GM19099 (cell line): ENCODE measurements around the gene DIS3L2.

ENCODE experiments used
- POLR2A ChIP-seq: IDR thresholded peaks from 3 replicates; pipeline ENCODE4 v1.6.1; 2011; ENCODE audit warnings: low read depth; ENCODE audit not compliant: insufficient read length; ENCODE audit errors: extremely low read depth

Gene DIS3L2

GRCh38 chr2:231961349-231962166 lies at the start of gene DIS3L2:
Gene DIS3L2 (plus strand): TSS chr2:231961713. CDS start chr2:232014928, 53,215 bp downstream.
- peak; percentile 72 for TF ChIP-seq POLR2A

GRCh38 chr2:231914077-231914690 lies 47.3 kb upstream of the DIS3L2 start:
- TF ChIP-seq POLR2A = no peak

- no peak for TF ChIP-seq POLR2A
Observed at GRCh38 chr2:231917280-231918066, 44.0 kb upstream of the DIS3L2 start.

DNA sequence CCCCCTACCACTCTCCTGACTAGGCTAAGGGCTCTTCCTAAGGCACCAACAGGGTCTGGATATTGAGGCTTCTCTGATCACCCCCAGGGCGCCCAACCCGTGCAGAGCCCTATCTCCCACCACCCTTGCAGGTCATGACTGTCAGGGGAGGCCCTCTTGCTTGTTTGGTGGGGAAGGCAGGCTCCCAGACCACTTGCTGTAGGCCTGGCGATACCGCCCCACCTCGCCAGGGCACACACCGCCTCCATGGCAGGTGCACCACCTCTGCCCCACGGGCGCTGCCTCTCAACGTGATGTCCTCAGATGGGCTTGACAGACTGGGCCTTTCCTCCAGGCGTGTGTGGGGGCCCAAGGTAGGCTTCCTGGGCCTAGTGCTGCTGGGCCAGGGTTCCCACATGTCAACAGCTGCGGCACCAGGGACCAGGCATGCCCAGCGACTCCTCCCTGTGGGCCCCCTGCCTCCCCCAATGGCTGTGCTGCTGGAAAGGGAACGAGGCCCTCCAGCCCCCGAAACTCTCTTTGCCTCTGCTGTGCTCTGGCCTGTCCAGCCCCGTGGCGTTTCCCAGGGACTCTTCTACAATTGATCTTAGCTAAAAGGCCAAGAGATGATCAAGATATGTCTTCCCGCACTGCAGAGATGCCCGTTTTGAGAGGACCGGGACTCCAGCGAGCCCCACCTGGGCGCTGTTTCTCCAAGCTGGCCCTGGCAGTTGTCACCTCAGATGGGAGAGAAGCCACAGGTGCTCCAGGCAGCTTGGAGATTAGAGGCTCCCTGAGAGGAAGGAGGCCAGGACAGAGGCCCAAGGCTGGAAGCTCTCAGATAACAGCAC lies 42.8 kb upstream of the DIS3L2 start:
- TF ChIP-seq POLR2A = no peak

DNA sequence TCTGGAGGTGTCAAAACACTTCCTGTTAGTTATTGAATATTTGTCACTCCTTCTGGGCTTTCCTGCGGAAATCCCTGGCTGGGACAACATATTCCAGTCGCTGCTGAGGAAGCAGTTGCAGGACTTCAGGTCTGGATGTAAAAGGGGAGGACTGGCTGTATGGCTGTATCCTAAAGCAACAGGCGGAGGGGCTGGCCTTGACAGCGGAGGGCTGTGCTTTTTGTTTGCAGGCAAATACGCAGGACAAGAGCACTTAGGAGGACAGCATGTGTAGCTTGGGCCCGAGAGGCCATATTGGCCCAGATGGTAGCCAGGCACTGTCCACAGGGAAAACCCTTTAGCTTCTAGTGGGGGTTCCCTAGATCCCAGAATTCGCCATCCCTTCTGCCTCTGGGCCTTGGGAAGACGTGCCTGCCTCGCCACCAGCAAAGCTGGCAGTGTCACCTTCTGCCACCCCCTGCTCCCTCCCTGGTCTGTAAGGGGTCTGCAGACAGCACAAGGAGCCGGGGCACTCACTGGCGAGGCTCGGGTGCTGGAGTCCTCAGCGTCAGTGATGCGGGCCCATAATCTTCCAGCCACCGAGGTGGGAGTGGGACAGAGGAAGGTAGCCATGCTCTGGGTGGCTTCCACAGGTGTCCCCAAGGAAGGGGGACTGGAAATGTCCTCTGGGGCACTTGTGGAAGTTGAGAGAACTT lies 42.0 kb upstream of the DIS3L2 start:
- no peak for TF ChIP-seq POLR2A

DNA sequence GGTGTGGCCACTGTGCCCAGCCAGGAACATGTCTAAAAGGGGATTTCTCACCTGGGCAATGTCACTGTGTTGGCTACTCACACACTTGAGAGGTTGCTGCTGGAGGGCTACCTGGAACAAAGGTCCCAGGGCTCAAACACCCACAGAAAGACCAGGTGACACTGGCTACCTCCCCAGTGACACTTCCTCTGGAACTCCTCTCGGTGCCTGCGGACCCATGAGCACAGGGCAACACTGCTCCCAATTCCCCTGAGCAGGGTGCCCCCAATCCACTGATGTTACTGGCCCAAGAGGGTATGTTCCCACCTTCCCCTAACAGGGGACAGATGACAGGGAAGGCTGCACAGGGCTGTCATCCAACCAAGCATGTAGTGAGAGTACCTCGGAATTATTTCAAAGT lies 41.1 kb upstream of the DIS3L2 start:
- TF ChIP-seq POLR2A = no peak

DNA sequence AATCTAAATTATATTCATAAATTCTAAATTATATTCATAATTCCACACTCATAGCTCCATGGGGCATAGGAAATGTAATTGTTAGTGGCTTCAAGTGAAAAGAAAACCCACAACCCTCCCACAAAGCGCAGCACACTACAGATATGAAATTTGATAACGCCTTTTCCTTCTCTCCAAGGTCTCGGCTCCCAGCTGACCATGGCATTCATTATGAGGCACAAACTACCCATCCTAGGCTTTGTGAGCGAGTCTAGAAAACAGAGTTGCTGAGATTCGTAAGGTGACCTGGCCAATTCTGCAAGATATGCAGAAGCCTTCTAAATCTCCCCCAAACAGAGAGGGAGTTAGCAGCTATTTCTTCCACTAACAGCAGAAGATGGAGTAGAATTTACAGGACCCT lies 40.7 kb upstream of the DIS3L2 start:
- TF ChIP-seq POLR2A = no peak

- no peak for TF ChIP-seq POLR2A
Observed at GRCh38 chr2:231922311-231923009, 39.1 kb upstream of the DIS3L2 start.

DNA sequence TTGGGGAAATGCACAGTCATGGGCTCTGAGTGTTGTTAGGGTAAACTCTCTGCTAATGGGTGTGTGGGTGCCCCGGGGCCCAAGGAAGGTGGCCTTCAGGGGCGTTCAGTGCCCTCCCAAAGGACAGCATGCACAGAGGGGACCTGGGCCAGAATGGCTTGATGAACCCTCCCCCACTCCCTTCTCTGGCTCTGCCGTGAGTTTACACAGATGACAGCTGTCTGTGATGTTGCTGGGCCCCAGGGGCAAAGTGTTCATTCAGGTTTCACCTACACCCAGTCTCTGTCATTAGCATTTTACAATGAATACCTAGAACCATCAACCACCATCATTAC lies 38.5 kb upstream of the DIS3L2 start:
- TF ChIP-seq POLR2A = no peak

DNA sequence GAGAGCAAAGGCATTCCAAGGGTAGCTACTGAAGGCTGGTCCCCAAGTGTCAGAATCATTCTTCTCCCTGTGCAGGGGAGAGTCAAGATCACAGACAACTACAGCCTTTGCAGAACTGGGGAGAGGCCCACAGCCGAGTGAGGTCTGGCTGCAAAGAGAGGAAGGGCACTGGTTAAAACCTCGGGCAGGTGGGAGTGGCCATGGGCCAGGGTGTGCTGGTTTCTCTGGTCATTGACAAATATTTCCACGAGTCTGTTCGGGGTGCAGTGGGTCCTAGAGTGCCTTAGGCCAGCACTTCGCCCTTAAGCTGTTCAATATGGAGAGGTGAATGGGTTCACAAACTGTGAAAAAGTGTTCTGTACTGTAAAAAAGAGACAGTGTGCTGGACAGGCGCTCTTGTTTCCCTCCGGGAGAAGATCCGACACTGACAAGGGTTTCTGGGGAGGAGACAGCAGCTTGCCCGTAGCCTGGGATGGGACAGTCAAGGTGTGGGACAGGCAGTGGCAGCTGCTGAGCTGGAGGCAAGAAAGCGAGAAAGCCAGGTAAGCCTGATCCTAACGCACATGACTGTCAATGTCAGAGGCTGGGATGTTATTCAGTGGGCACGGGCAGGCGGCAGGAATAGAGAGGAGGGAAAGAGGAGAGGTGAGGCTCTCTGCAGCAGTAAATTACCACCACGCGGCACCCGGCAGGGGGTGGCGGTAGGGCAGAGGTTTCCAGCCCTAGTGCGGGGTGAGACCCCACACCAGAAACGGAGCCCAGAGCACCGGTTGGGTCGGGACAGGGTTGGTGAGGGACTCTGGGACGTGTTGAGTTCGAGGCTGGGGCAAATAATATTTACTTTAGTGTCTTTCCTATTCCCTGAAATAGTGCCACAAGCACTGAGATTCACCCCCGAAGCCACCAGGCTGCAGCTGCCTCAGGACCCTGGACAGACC lies 37.3 kb upstream of the DIS3L2 start:
- TF ChIP-seq POLR2A = no peak

DNA sequence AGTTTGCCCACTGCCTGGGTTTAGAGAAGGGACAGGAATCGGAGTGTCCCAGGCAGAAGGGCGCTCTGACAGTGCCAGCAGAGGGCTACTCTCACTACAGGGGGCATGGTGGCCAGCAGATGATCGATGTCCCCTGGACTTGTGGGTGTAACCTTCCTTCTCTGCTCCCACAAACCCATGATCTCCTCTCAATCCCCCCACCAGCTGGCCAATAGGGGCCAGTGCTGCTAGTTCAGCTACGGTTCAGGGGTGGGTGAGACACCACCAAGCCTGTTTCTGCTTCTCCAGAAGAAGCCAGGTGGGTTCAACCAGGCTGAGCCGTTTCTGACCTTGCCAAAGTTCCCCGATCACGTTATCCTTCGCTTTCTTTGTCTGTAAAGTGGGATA lies 36.6 kb upstream of the DIS3L2 start:
- no peak for TF ChIP-seq POLR2A

- no peak for TF ChIP-seq POLR2A
Observed at GRCh38 chr2:231925303-231926179, 36.0 kb upstream of the DIS3L2 start.
